H1 (cell line): Measurements from ENCODE around the gene NUP98.

Experiments used
- CEBPB ChIP-seq: IDR thresholded peaks from 2 replicates; pipeline ENCODE4 v1.6.1; 2012; ENCODE audit warnings: low read depth, low read length
- CREB1 ChIP-seq: IDR thresholded peaks from 2 replicates; pipeline ENCODE4 v1.6.1; 2012; ENCODE audit warnings: inconsistent platforms
- FOSL1 ChIP-seq: IDR thresholded peaks from 2 replicates; pipeline ENCODE4 v1.6.1; 2011; ENCODE audit warnings: mild to moderate bottlenecking, low read depth, low read length, moderate library complexity; ENCODE audit not compliant: insufficient read depth
- POLR2A ChIP-seq, 2 experiments: IDR thresholded peaks; 1 replicate in 1 of 2; 2 replicates in 1 of 2; pipeline ENCODE4 v1.6.1; 2011; ENCODE audit warnings: low read depth in 2 of 2, low read length in 2 of 2, mild to moderate bottlenecking in 2 of 2; ENCODE audit errors: control extremely low read depth in 1 of 2
- SRF ChIP-seq: IDR thresholded peaks from 2 replicates; pipeline ENCODE4 v1.6.1; 2011; ENCODE audit warnings: mild to moderate bottlenecking, low read depth, low read length, moderate library complexity

DNA sequence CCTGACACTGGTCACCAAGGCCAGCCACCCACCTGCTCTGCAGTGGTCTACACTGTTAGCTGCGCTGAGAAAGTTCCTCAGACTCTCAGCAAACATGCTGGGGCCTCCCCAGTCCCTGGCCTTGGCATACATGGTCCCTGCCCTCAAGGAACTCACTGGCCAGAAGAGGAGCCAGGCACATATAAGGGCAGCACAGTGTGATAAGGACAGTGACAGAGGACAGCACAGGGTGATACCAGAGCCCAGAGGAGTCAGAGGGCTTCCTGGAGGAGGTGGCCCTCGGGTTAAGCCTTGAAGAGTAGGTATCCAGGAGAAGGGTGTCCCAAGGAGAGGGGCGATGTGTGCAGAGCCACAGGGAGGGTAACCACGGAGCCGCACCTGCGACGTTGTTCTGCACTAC is 151.8 kb downstream of the NUP98 start:
- TF ChIP-seq FOSL1 (no peak), CREB1 (no peak), CEBPB (no peak), POLR2A (IDR thresholded peaks at IDR 0.05; ENCODE audit: control extremely low read depth in 1 of 2, low read depth in 2 of 2, low read length in 2 of 2) (no peak), SRF (no peak)
